Measurements from ENCODE around the gene TTC32. TPM values are rescaled to one million over a fixed set of nuclear protein-coding genes. Genes with fewer than 3 reads are reported as not detected.
"Not testable (repeated sequence)": the region's sequence is repeated elsewhere in the genome, so short reads cannot be mapped to it uniquely, and the experiment has no call there.

The TTC32 gene
- total and polyA plus RNA-seq, 3 experiments from 2014 or later: 14.1 to 24.2 (median 15.7) TPM

GRCh38 chr2:19885791-19886190, 16.0 kb downstream of the TTC32 start:
- ChIA-PET POLR2A (no interaction called here), CTCF (no interaction called here)
- Histone ChIP-seq H3K27me3 (ENCODE audit: insufficient read depth, low read length, poor library complexity, severe bottlenecking) (no peaks in the 10 kb centered on the region), H3K27ac (ENCODE audit: low read depth, low read length) (no peak overlapping the region), H3K4me3 (ENCODE audit: low read length) (no peak overlapping the region), H3K9me3 (ENCODE audit: low read length) (no peaks in the 10 kb centered on the region), H3K36me3 (ENCODE audit: insufficient read depth, low read length) (no peaks in the 10 kb centered on the region), H3K4me1 (ENCODE audit: insufficient read depth, low read length) (no peaks in the 10 kb centered on the region)
- Mint-ChIP-seq H3K36me3 (peaks cover 0 to 6% (median 3%) of the 10 kb centered on the region in 3 donors), H3K27me3 (no peaks in the 10 kb centered on the region), H3K4me3 (no peak overlapping the region), H3K9me3 (no peaks in the 10 kb centered on the region), H3K4me1 (peaks cover 0 to 7% (median 5%) of the 10 kb centered on the region in 3 donors), H3K27ac (peak overlapping the region in 1 of 8 donors; percentile 77)
- DNase-seq: no peak

- peak overlapping the region in 2 of 8 donors; percentile 0 to 48 for H3K27ac Mint-ChIP-seq
- POLR2A ChIA-PET: no interaction called here
Observed at GRCh38 chr2:19883971-19884720, 17.6 kb downstream of the TTC32 start.

GRCh38 chr2:19883486-19883885, 18.3 kb downstream of the TTC32 start:
- H3K27ac Mint-ChIP-seq: peak overlapping the region in 2 of 8 donors; percentile 0 to 26

More at GRCh38 chr2:19883971-19884720, 17.6 kb downstream of the TTC32 start:
- Mint-ChIP-seq H3K4me1 (no peaks in the 10 kb centered on the region), H3K4me3 (no peak overlapping the region), H3K27me3 (no peaks in the 10 kb centered on the region), H3K9me3 (no peaks in the 10 kb centered on the region), H3K36me3 (peaks cover 0 to 16% (median 7%) of the 10 kb centered on the region in 3 donors)
- CTCF ChIA-PET: no interaction called here
- no peak for DNase-seq
- H3K9me3 ChIP-seq (ENCODE audit: low read length): no peaks in the 10 kb centered on the region
- H3K27ac ChIP-seq (ENCODE audit: low read depth, low read length): no peak overlapping the region
- no peak overlapping the region for H3K4me3 ChIP-seq (ENCODE audit: low read length)
- H3K4me1 ChIP-seq (ENCODE audit: insufficient read depth, low read length): no peaks in the 10 kb centered on the region
- H3K27me3 ChIP-seq (ENCODE audit: insufficient read depth, low read length, poor library complexity, severe bottlenecking): no peaks in the 10 kb centered on the region
- H3K36me3 ChIP-seq (ENCODE audit: insufficient read depth, low read length): no peaks in the 10 kb centered on the region

GRCh38 chr2:19882286-19882685, 19.5 kb downstream of the TTC32 start:
- DNase-seq: no peak
- peak overlapping the region in 1 of 8 donors; percentile 45 for H3K27ac Mint-ChIP-seq
- no peaks in the 10 kb centered on the region for H3K9me3 Mint-ChIP-seq
- Histone ChIP-seq H3K4me1 (ENCODE audit: insufficient read depth, low read length) (no peaks in the 10 kb centered on the region), H3K4me3 (ENCODE audit: low read length) (no peak overlapping the region), H3K27ac (ENCODE audit: low read depth, low read length) (no peak overlapping the region), H3K36me3 (ENCODE audit: insufficient read depth, low read length) (no peaks in the 10 kb centered on the region), H3K9me3 (ENCODE audit: low read length) (no peaks in the 10 kb centered on the region), H3K27me3 (ENCODE audit: insufficient read depth, low read length, poor library complexity, severe bottlenecking) (no peaks in the 10 kb centered on the region)
- ChIA-PET CTCF (no interaction called here), POLR2A (no interaction called here)
- H3K4me1 Mint-ChIP-seq: no peaks in the 10 kb centered on the region
- peaks cover 0 to 14% (median 11%) of the 10 kb centered on the region in 3 donors for H3K36me3 Mint-ChIP-seq
- H3K4me3 Mint-ChIP-seq: no peak overlapping the region
- no peaks in the 10 kb centered on the region for H3K27me3 Mint-ChIP-seq

More at GRCh38 chr2:19883486-19883885, 18.3 kb downstream of the TTC32 start:
- no peaks in the 10 kb centered on the region for H3K4me1 Mint-ChIP-seq
- no peak for DNase-seq
- Histone ChIP-seq H3K27me3 (ENCODE audit: insufficient read depth, low read length, poor library complexity, severe bottlenecking) (no peaks in the 10 kb centered on the region), H3K9me3 (ENCODE audit: low read length) (no peaks in the 10 kb centered on the region), H3K4me1 (ENCODE audit: insufficient read depth, low read length) (no peaks in the 10 kb centered on the region), H3K27ac (ENCODE audit: low read depth, low read length) (no peak overlapping the region), H3K4me3 (ENCODE audit: low read length) (no peak overlapping the region), H3K36me3 (ENCODE audit: insufficient read depth, low read length) (no peaks in the 10 kb centered on the region)
- peaks cover 0 to 14% (median 10%) of the 10 kb centered on the region in 3 donors for H3K36me3 Mint-ChIP-seq
- POLR2A ChIA-PET: no interaction called here
- CTCF ChIA-PET: no interaction called here
- H3K9me3 Mint-ChIP-seq: no peaks in the 10 kb centered on the region
- no peaks in the 10 kb centered on the region for H3K27me3 Mint-ChIP-seq
- H3K4me3 Mint-ChIP-seq: no peak overlapping the region

- Histone ChIP-seq H3K4me3 (ENCODE audit: low read length) (no peak overlapping the region), H3K27ac (ENCODE audit: low read depth, low read length) (no peak overlapping the region), H3K9me3 (ENCODE audit: low read length) (no peaks in the 10 kb centered on the region), H3K27me3 (ENCODE audit: insufficient read depth, low read length, poor library complexity, severe bottlenecking) (no peaks in the 10 kb centered on the region), H3K36me3 (ENCODE audit: insufficient read depth, low read length) (no peaks in the 10 kb centered on the region), H3K4me1 (ENCODE audit: insufficient read depth, low read length) (no peaks in the 10 kb centered on the region)
- Mint-ChIP-seq H3K36me3 (peaks cover under 1 to 15% (median 12%) of the 10 kb centered on the region in 3 donors), H3K27ac (peak overlapping the region in 1 of 8 donors; percentile 5), H3K4me3 (no peak overlapping the region), H3K9me3 (no peaks in the 10 kb centered on the region), H3K27me3 (no peaks in the 10 kb centered on the region), H3K4me1 (no peaks in the 10 kb centered on the region)
- ChIA-PET POLR2A (no interaction called here), CTCF (no interaction called here)
- no peak for DNase-seq
Observed at GRCh38 chr2:19881908-19882265, 19.9 kb downstream of the TTC32 start.

- H3K4me3 ChIP-seq (ENCODE audit: low read length): no peak overlapping the region
- H3K27ac Mint-ChIP-seq: peak overlapping the region in 2 of 8 donors; percentile 5 to 47
- no peaks in the 10 kb centered on the region for H3K9me3 ChIP-seq (ENCODE audit: low read length)
- CTCF ChIA-PET: no interaction called here
- H3K9me3 Mint-ChIP-seq: no peaks in the 10 kb centered on the region
- DNase-seq: no peak
- peaks cover 4 to 17% (median 17%) of the 10 kb centered on the region in 3 donors for H3K36me3 Mint-ChIP-seq
- H3K27ac ChIP-seq (ENCODE audit: low read depth, low read length): no peak overlapping the region
- H3K4me1 Mint-ChIP-seq: no peaks in the 10 kb centered on the region
- no peaks in the 10 kb centered on the region for H3K36me3 ChIP-seq (ENCODE audit: insufficient read depth, low read length)
- POLR2A ChIA-PET: no interaction called here
- H3K27me3 Mint-ChIP-seq: no peaks in the 10 kb centered on the region
- no peak overlapping the region for H3K4me3 Mint-ChIP-seq
- no peaks in the 10 kb centered on the region for H3K4me1 ChIP-seq (ENCODE audit: insufficient read depth, low read length)
- no peaks in the 10 kb centered on the region for H3K27me3 ChIP-seq (ENCODE audit: insufficient read depth, low read length, poor library complexity, severe bottlenecking)
Observed at GRCh38 chr2:19881221-19881907, 20.4 kb downstream of the TTC32 start.

GRCh38 chr2:19880191-19880590, 21.6 kb downstream of the TTC32 start:
- H3K4me1 ChIP-seq (ENCODE audit: insufficient read depth, low read length); H3K4me3 Mint-ChIP-seq; H3K27me3 ChIP-seq (ENCODE audit: insufficient read depth, low read length, poor library complexity, severe bottlenecking); H3K27me3 Mint-ChIP-seq; POLR2A ChIA-PET; DNase-seq; H3K4me1 Mint-ChIP-seq; H3K9me3 ChIP-seq (ENCODE audit: low read length); H3K36me3 ChIP-seq (ENCODE audit: insufficient read depth, low read length); H3K9me3 Mint-ChIP-seq; CTCF ChIA-PET; H3K4me3 ChIP-seq (ENCODE audit: low read length); H3K27ac ChIP-seq (ENCODE audit: low read depth, low read length): not testable (repeated sequence)
- peak overlapping the region in 1 of 8 donors; percentile 76 for H3K27ac Mint-ChIP-seq
- peaks cover 4 to 29% (median 18%) of the 10 kb centered on the region in 3 donors for H3K36me3 Mint-ChIP-seq

- Mint-ChIP-seq H3K4me1 (peaks cover 0 to 1% (median 0%) of the 10 kb centered on the region in 3 donors), H3K27me3 (no peaks in the 10 kb centered on the region), H3K9me3 (no peaks in the 10 kb centered on the region), H3K27ac (no peak overlapping the region), H3K4me3 (no peak overlapping the region), H3K36me3 (peaks cover 4 to 38% (median 18%) of the 10 kb centered on the region in 3 donors)
- ChIA-PET CTCF (no interaction called here), POLR2A (no interaction called here)
- no peak overlapping the region for H3K27ac ChIP-seq (ENCODE audit: low read depth, low read length)
- H3K9me3 ChIP-seq (ENCODE audit: low read length): no peaks in the 10 kb centered on the region
- H3K36me3 ChIP-seq (ENCODE audit: insufficient read depth, low read length): no peaks in the 10 kb centered on the region
- no peaks in the 10 kb centered on the region for H3K4me1 ChIP-seq (ENCODE audit: insufficient read depth, low read length)
- H3K4me3 ChIP-seq (ENCODE audit: low read length): no peak overlapping the region
- H3K27me3 ChIP-seq (ENCODE audit: insufficient read depth, low read length, poor library complexity, severe bottlenecking): no peaks in the 10 kb centered on the region
- DNase-seq: no peak
Observed at GRCh38 chr2:19879120-19879519, 22.7 kb downstream of the TTC32 start.

All from CD8-positive, alpha-beta memory T cell (primary cell).